GM12878 (cell line): ENCODE results near the gene TRABD2A.

Experiments
- CTCF ChIP-seq, 3 experiments: IDR thresholded peaks in 2 of 3; conservative IDR thresholded peaks in 1 of 3; 2 replicates each; pipeline ENCODE4 v1.5.1; 2011; ENCODE audit warnings: low read depth in 3 of 3, low read length in 3 of 3, mild to moderate bottlenecking in 3 of 3, control low read depth in 2 of 3, moderate library complexity in 2 of 3, inconsistent platforms in 1 of 3, mixed read lengths in 1 of 3; ENCODE audit not compliant: control insufficient read depth in 2 of 3, insufficient read depth in 1 of 3; ENCODE audit errors: extremely low read depth in 1 of 3
- HDGF ChIP-seq: fragments of 450-650 bp; IDR thresholded peaks from 2 replicates; pipeline ENCODE4 v1.6.1; 2016; ENCODE audit warnings: antibody characterized with exemption
- IKZF2 ChIP-seq, 2 experiments: fragments of 450-650 bp; IDR thresholded peaks; 2 replicates each; pipeline ENCODE4 v1.6.1; 2017; ENCODE audit warnings: mild to moderate bottlenecking in 2 of 2, moderate library complexity in 2 of 2
- JUND ChIP-seq: IDR thresholded peaks from 2 replicates; pipeline ENCODE4 v1.6.1; 2012; ENCODE audit warnings: low read depth, mild to moderate bottlenecking, low read length, improper control_type of control experiment, moderate library complexity
- KAT2A ChIP-seq: conservative IDR thresholded peaks from 2 replicates; pipeline ENCODE4 v1.6.1; 2011; ENCODE audit warnings: low read depth, low read length; ENCODE audit not compliant: control insufficient read depth
- NFIC ChIP-seq: IDR thresholded peaks from 2 replicates; pipeline ENCODE4 v1.6.1; 2012; ENCODE audit warnings: low read depth, mild to moderate bottlenecking, inconsistent platforms, low read length, moderate library complexity
- NFXL1 ChIP-seq: fragments of 450-650 bp; IDR thresholded peaks from 2 replicates; pipeline ENCODE4 v1.6.1; 2017; ENCODE audit warnings: antibody characterized with exemption, mild to moderate bottlenecking, borderline replicate concordance
- PBX3 ChIP-seq: IDR thresholded peaks from 2 replicates; pipeline ENCODE4 v1.6.1; 2011; ENCODE audit warnings: mild to moderate bottlenecking, low read depth, low read length, moderate library complexity; ENCODE audit not compliant: insufficient replicate concordance
- POLR2AphosphoS5 ChIP-seq: IDR thresholded peaks from 2 replicates; pipeline ENCODE4 v1.6.1; 2011; ENCODE audit warnings: mild to moderate bottlenecking, low read length, inconsistent platforms
- REST ChIP-seq: IDR thresholded peaks from 2 replicates; pipeline ENCODE4 v1.6.1; 2012; ENCODE audit warnings: mild to moderate bottlenecking, low read depth, low read length
- SKIL ChIP-seq: fragments of 450-650 bp; IDR thresholded peaks from 2 replicates; pipeline ENCODE4 v1.6.1; 2017; ENCODE audit warnings: mild to moderate bottlenecking, low read depth, inconsistent platforms; ENCODE audit not compliant: poor library complexity, severe bottlenecking

GRCh38 chr2:84858937-84859336 is 21.9 kb downstream of the TRABD2A start:
- TF ChIP-seq SKIL (no peak), JUND (no peak), IKZF2 (IDR thresholded peaks at IDR 0.05) (no peak), CTCF (IDR thresholded peaks at IDR 0.05 in 2 of 3, conservative IDR thresholded peaks at IDR 0.05 in 1 of 3; ENCODE audit: control insufficient read depth in 2 of 3, extremely low read depth in 1 of 3, insufficient read depth in 1 of 3, low read depth in 3 of 3, low read length in 3 of 3) (no peak), HDGF (no peak), NFXL1 (no peak), REST (no peak), NFIC (no peak), POLR2AphosphoS5 (no peak), KAT2A (no peak), PBX3 (no peak)
